ENCODE data around the gene STX1B. TPM values are rescaled to one million over a fixed set of nuclear protein-coding genes. Genes with fewer than 3 reads are reported as not detected.
"Not testable (repeated sequence)": the region's sequence is repeated elsewhere in the genome, so short reads cannot be mapped to it uniquely, and the experiment has no call there.

STX1B gene
- total RNA-seq, 1 donor from 2014 or later: not detected

- Histone ChIP-seq H3K27me3 (ENCODE audit: control insufficient read depth in 3 of 3, insufficient read depth in 3 of 3, low read length in 3 of 3) (no peaks in the 10 kb centered on the region), H3K4me3 (ENCODE audit: low read length in 3 of 3) (peak within 1 kb of the TSS; percentile 83 to 88 (median 85)), H3K9me3 (ENCODE audit: control insufficient read depth in 3 of 3, low read length in 3 of 3) (no peaks in the 10 kb centered on the region), H3K4me1 (ENCODE audit: control insufficient read depth in 3 of 3, insufficient read depth in 3 of 3, low read length in 3 of 3) (peaks cover 28 to 35% (median 31%) of the 10 kb centered on the region in 3 donors), H3K9ac (ENCODE audit: low read depth in 1 of 3, low read length in 3 of 3) (peak within 1 kb of the TSS; percentile 75 to 89 (median 80)), H3K36me3 (ENCODE audit: control insufficient read depth in 3 of 3, insufficient read depth in 3 of 3, low read length in 3 of 3) (peaks cover 0 to 6% (median 6%) of the 10 kb centered on the region in 3 donors), H3K27ac (ENCODE audit: low read depth, low read length) (peak within 1 kb of the TSS; percentile 86)
Measured at GRCh38 chr16:30948667-30949649, 61.5 kb downstream of the STX1B start, which contains the start of gene ORAI3. ORAI3 (plus strand) TSS chr16:30949068; CDS start chr16:30949290, 222 bp downstream.

GRCh38 chr16:30947859-30948666 is 62.4 kb downstream of the STX1B start:
- Histone ChIP-seq H3K9me3 (ENCODE audit: control insufficient read depth in 3 of 3, low read length in 3 of 3) (no peaks in the 10 kb centered on the region), H3K9ac (ENCODE audit: low read depth in 1 of 3, low read length in 3 of 3) (peak overlapping the region in 2 of 3 donors; percentile 75 to 89), H3K36me3 (ENCODE audit: control insufficient read depth in 3 of 3, insufficient read depth in 3 of 3, low read length in 3 of 3) (peaks cover 0 to 10% (median 6%) of the 10 kb centered on the region in 3 donors), H3K4me3 (ENCODE audit: low read length in 3 of 3) (peak overlapping the region; percentile 83 to 88 (median 85)), H3K4me1 (ENCODE audit: control insufficient read depth in 3 of 3, insufficient read depth in 3 of 3, low read length in 3 of 3) (peaks cover 21 to 26% (median 22%) of the 10 kb centered on the region in 3 donors), H3K27ac (ENCODE audit: low read depth, low read length) (peak overlapping the region; percentile 86), H3K27me3 (ENCODE audit: control insufficient read depth in 3 of 3, insufficient read depth in 3 of 3, low read length in 3 of 3) (no peaks in the 10 kb centered on the region)

GRCh38 chr16:30947541-30947858 is 62.9 kb downstream of the STX1B start:
- Histone ChIP-seq H3K36me3 (ENCODE audit: control insufficient read depth in 3 of 3, insufficient read depth in 3 of 3, low read length in 3 of 3) (peaks cover 3 to 15% (median 10%) of the 10 kb centered on the region in 3 donors), H3K4me1 (ENCODE audit: control insufficient read depth in 3 of 3, insufficient read depth in 3 of 3, low read length in 3 of 3) (peaks cover 21 to 24% (median 22%) of the 10 kb centered on the region in 3 donors), H3K4me3 (ENCODE audit: low read length in 3 of 3) (no peak overlapping the region), H3K27ac (ENCODE audit: low read depth, low read length) (peak overlapping the region; percentile 86), H3K9ac (ENCODE audit: low read depth in 1 of 3, low read length in 3 of 3) (no peak overlapping the region), H3K9me3 (ENCODE audit: control insufficient read depth in 3 of 3, low read length in 3 of 3) (no peaks in the 10 kb centered on the region), H3K27me3 (ENCODE audit: control insufficient read depth in 3 of 3, insufficient read depth in 3 of 3, low read length in 3 of 3) (no peaks in the 10 kb centered on the region)

GRCh38 chr16:30946671-30947540 is 63.5 kb downstream of the STX1B start:
- H3K4me3 ChIP-seq (ENCODE audit: low read length in 3 of 3): no peak overlapping the region
- H3K27ac ChIP-seq (ENCODE audit: low read depth, low read length): no peak overlapping the region
- no peaks in the 10 kb centered on the region for H3K27me3 ChIP-seq (ENCODE audit: control insufficient read depth in 3 of 3, insufficient read depth in 3 of 3, low read length in 3 of 3)
- peaks cover 26 to 28% (median 27%) of the 10 kb centered on the region in 3 donors for H3K4me1 ChIP-seq (ENCODE audit: control insufficient read depth in 3 of 3, insufficient read depth in 3 of 3, low read length in 3 of 3)
- peaks cover 7 to 15% (median 10%) of the 10 kb centered on the region in 3 donors for H3K36me3 ChIP-seq (ENCODE audit: control insufficient read depth in 3 of 3, insufficient read depth in 3 of 3, low read length in 3 of 3)
- no peaks in the 10 kb centered on the region for H3K9me3 ChIP-seq (ENCODE audit: control insufficient read depth in 3 of 3, low read length in 3 of 3)
- no peak overlapping the region for H3K9ac ChIP-seq (ENCODE audit: low read depth in 1 of 3, low read length in 3 of 3)

GRCh38 chr16:30944352-30944751 is 66.1 kb downstream of the STX1B start:
- H3K4me3 ChIP-seq (ENCODE audit: low read length in 3 of 3): no peak overlapping the region

GRCh38 chr16:30942426-30942806 is 68.0 kb downstream of the STX1B start:
- H3K4me1 ChIP-seq (ENCODE audit: control insufficient read depth in 3 of 3, insufficient read depth in 3 of 3, low read length in 3 of 3): peaks cover 6 to 10% (median 9%) of the 10 kb centered on the region in 3 donors
- peak overlapping the region; percentile 13 for H3K27ac ChIP-seq (ENCODE audit: low read depth, low read length)
- no peak overlapping the region for H3K4me3 ChIP-seq (ENCODE audit: low read length in 3 of 3)
- H3K36me3 ChIP-seq (ENCODE audit: control insufficient read depth in 3 of 3, insufficient read depth in 3 of 3, low read length in 3 of 3): peaks cover 7 to 18% (median 10%) of the 10 kb centered on the region in 3 donors
- no peaks in the 10 kb centered on the region for H3K27me3 ChIP-seq (ENCODE audit: control insufficient read depth in 3 of 3, insufficient read depth in 3 of 3, low read length in 3 of 3)
- no peak overlapping the region for H3K9ac ChIP-seq (ENCODE audit: low read depth in 1 of 3, low read length in 3 of 3)
- no peaks in the 10 kb centered on the region for H3K9me3 ChIP-seq (ENCODE audit: control insufficient read depth in 3 of 3, low read length in 3 of 3)

More at GRCh38 chr16:30944352-30944751, 66.1 kb downstream of the STX1B start:
- no peak overlapping the region for H3K27ac ChIP-seq (ENCODE audit: low read depth, low read length)
- peaks cover 7 to 18% (median 10%) of the 10 kb centered on the region in 3 donors for H3K36me3 ChIP-seq (ENCODE audit: control insufficient read depth in 3 of 3, insufficient read depth in 3 of 3, low read length in 3 of 3)
- no peak overlapping the region for H3K9ac ChIP-seq (ENCODE audit: low read depth in 1 of 3, low read length in 3 of 3)
- H3K27me3 ChIP-seq (ENCODE audit: control insufficient read depth in 3 of 3, insufficient read depth in 3 of 3, low read length in 3 of 3): no peaks in the 10 kb centered on the region
- peaks cover 6 to 14% (median 12%) of the 10 kb centered on the region in 3 donors for H3K4me1 ChIP-seq (ENCODE audit: control insufficient read depth in 3 of 3, insufficient read depth in 3 of 3, low read length in 3 of 3)
- H3K9me3 ChIP-seq (ENCODE audit: control insufficient read depth in 3 of 3, low read length in 3 of 3): no peaks in the 10 kb centered on the region

DNA sequence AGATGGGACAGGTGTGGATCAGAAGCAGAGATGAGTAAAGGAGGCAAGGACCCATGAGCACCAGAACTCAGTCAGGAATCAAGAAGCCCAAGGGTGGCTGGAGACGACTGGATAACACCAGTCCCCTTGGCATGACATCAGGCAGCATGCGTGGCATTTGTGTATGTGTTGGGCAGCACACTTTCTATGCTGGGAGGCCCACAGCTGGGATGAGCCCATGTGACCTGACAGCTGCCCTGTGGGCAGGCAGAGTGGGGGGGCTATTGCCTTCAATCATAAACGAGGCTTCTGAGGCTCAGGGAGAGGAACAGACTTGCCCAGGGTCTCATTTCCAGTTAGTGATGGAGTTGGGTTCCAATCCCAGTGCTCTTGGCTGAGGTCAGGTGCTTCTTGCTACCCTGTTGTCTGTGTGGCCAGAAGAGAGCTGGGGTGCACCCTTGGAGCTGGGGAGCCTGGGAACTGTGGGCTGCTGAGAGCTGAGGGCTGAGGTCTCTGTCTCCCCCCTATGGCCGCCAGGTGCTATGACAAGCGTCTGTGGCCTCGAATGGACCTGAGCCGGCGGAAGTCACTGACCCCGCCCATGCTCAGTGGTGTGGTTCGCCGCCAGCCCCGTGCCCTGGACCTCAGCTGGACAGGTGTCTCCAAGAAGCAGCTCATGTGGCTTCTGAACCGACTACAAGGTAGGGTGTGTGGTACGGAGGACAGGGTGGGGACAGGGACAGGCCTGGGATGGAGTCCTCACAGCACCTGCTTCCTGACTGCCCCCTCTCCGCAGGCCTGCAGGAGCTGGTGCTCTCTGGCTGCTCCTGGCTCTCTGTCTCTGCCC is 68.6 kb downstream of the STX1B start:
- peaks cover 6 to 10% (median 9%) of the 10 kb centered on the region in 3 donors for H3K4me1 ChIP-seq (ENCODE audit: control insufficient read depth in 3 of 3, insufficient read depth in 3 of 3, low read length in 3 of 3)
- no peaks in the 10 kb centered on the region for H3K9me3 ChIP-seq (ENCODE audit: control insufficient read depth in 3 of 3, low read length in 3 of 3)
- peaks cover 7 to 18% (median 8%) of the 10 kb centered on the region in 3 donors for H3K36me3 ChIP-seq (ENCODE audit: control insufficient read depth in 3 of 3, insufficient read depth in 3 of 3, low read length in 3 of 3)
- peak overlapping the region; percentile 13 for H3K27ac ChIP-seq (ENCODE audit: low read depth, low read length)
- H3K4me3 ChIP-seq (ENCODE audit: low read length in 3 of 3): no peak overlapping the region
- no peaks in the 10 kb centered on the region for H3K27me3 ChIP-seq (ENCODE audit: control insufficient read depth in 3 of 3, insufficient read depth in 3 of 3, low read length in 3 of 3)
- no peak overlapping the region for H3K9ac ChIP-seq (ENCODE audit: low read depth in 1 of 3, low read length in 3 of 3)

GRCh38 chr16:30939571-30939970 is 70.9 kb downstream of the STX1B start:
- H3K4me3 ChIP-seq (ENCODE audit: low read length in 3 of 3); H3K27me3 ChIP-seq (ENCODE audit: control insufficient read depth in 3 of 3, insufficient read depth in 3 of 3, low read length in 3 of 3); H3K9ac ChIP-seq (ENCODE audit: low read depth in 1 of 3, low read length in 3 of 3); H3K9me3 ChIP-seq (ENCODE audit: control insufficient read depth in 3 of 3, low read length in 3 of 3); H3K27ac ChIP-seq (ENCODE audit: low read depth, low read length): not testable (repeated sequence)
- peaks cover 6 to 12% (median 12%) of the 10 kb centered on the region in 3 donors for H3K4me1 ChIP-seq (ENCODE audit: control insufficient read depth in 3 of 3, insufficient read depth in 3 of 3, low read length in 3 of 3)
- peaks cover 5 to 24% (median 9%) of the 10 kb centered on the region in 3 donors for H3K36me3 ChIP-seq (ENCODE audit: control insufficient read depth in 3 of 3, insufficient read depth in 3 of 3, low read length in 3 of 3)
